GM13977 (cell line): ENCODE measurements around the gene BAIAP2.

ENCODE experiments used
- DNase-seq: peaks from one replicate; pipeline ENCODE4 v3.0.0; 2012; ENCODE audit warnings: low spot score
- in situ Hi-C: fragments of 300-500 bp; cut with MboI; formaldehyde crosslinking; loops from one replicate; pipeline ENCODE4 v1.12.0; 2022; ENCODE audit warnings: low sequenced_read_pairs, low pct_unique_long_range_greater_than_20kb, mixed read lengths, inconsistent platforms; ENCODE audit not compliant: unreplicated experiment
- TF ChIP-seq, protein P1 (sequence below): IDR thresholded peaks from 2 replicates; pipeline ENCODE4 v1.5.1; 2012; ENCODE audit warnings: mild to moderate bottlenecking, control low read depth; ENCODE audit not compliant: insufficient read depth; ENCODE audit errors: extremely low read depth, missing control alignments

Gene BAIAP2

DNA sequence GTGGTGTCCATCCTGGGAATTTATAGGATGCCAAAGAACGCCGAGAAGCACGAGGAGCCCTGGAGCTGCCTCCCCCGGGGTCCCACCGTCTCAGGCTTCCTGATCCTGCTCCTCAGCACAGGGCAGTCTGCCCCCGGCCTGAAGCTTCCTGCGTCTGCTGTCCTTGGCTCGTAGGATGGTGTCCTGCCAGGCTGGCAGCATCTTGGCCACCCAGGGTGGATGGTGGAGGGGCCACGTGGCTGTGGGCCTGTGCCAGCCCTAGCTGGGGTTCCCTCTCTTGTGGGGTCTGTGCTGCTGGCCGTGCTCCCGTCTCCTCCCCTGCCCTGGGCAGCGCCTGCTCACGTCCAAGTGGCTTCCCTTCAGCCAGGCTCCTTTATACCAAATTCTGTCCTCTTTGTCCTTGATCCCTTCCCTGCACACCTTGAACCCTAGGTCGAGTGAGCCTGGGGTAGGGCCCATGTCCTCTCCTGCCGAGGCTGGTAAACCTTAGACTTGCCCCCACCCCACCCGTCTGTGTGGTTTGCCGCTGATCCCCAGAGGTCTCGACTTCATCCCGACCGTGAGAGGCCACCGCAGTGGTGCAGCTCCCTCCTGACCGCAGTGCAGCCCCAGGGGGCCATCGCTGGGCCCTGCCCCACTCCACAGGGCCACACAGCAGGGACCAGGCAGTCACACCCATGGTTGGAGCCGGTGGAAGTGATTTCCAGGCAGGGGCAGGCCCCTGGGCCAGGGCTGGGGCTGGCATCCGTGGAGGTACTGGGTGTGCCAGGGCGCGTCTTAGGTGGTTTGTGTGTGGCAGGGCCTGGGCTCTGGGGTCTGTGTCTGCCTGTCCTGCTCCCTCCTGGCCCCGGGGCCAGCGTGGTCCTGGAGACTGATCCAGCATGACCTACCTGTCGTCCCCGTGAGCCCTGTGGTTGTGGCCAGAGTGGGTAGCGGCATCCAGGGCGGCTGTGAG, 46.5 kb downstream of the BAIAP2 start:
- TF ChIP-seq, protein P1, sequence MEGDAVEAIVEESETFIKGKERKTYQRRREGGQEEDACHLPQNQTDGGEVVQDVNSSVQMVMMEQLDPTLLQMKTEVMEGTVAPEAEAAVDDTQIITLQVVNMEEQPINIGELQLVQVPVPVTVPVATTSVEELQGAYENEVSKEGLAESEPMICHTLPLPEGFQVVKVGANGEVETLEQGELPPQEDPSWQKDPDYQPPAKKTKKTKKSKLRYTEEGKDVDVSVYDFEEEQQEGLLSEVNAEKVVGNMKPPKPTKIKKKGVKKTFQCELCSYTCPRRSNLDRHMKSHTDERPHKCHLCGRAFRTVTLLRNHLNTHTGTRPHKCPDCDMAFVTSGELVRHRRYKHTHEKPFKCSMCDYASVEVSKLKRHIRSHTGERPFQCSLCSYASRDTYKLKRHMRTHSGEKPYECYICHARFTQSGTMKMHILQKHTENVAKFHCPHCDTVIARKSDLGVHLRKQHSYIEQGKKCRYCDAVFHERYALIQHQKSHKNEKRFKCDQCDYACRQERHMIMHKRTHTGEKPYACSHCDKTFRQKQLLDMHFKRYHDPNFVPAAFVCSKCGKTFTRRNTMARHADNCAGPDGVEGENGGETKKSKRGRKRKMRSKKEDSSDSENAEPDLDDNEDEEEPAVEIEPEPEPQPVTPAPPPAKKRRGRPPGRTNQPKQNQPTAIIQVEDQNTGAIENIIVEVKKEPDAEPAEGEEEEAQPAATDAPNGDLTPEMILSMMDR, result no peak
- no peak for DNase-seq
- in situ Hi-C loops, result no loop called here

GRCh38 chr17:81082177-81083073, 47.5 kb downstream of the BAIAP2 start:
- TF ChIP-seq, protein P1, result no peak
- in situ Hi-C loops, result no loop called here
- no peak for DNase-seq

GRCh38 chr17:81083125-81083765, 48.3 kb downstream of the BAIAP2 start:
- in situ Hi-C loops, result no loop called here
- DNase-seq, result no peak
- TF ChIP-seq, protein P1, result no peak

- no peak for DNase-seq
- in situ Hi-C loops, result no loop called here
- TF ChIP-seq, protein P1, result no peak
Measured at GRCh38 chr17:81084680-81085419, 49.9 kb downstream of the BAIAP2 start.

GRCh38 chr17:81085420-81085911, 50.5 kb downstream of the BAIAP2 start:
- TF ChIP-seq, protein P1, result no peak
- in situ Hi-C loops, result no loop called here
- no peak for DNase-seq
